ENCODE measurements around the gene VANGL2. TPM values are rescaled to one million over a fixed set of nuclear protein-coding genes. Genes with fewer than 3 reads are reported as not detected.

The VANGL2 gene
- total and polyA plus RNA-seq, 9 donors, result 5.6 to 18.4 (median 9.7) TPM

- 89 to 90% (median 89%) methylated on average over 3 of the region's 3 CpGs for WGBS, 3 donors
- no peaks in the 10 kb centered on the region for H3K9me3 ChIP-seq
- no peaks in the 10 kb centered on the region for H3K4me1 ChIP-seq (ENCODE audit: insufficient read depth)
- intact Hi-C loops (cut with DNase I), result no loop called here
- H3K4me3 ChIP-seq, result no peak overlapping the region
- DNase-seq, result no peak
- no peak overlapping the region for H3K27ac ChIP-seq
- H3K36me3 ChIP-seq, result no peaks in the 10 kb centered on the region
- no peaks in the 10 kb centered on the region for H3K27me3 ChIP-seq
- TF ChIP-seq EP300 (IDR thresholded peaks at IDR 0.05), result no peak
- TF ChIP-seq CTCF (IDR thresholded peaks at IDR 0.05), result no peak
- no peak for TF ChIP-seq POLR2A (IDR thresholded peaks at IDR 0.05)
Measured at GRCh38 chr1:160412028-160412362, 11.6 kb downstream of the VANGL2 start.

GRCh38 chr1:160413716-160414115, 13.4 kb downstream of the VANGL2 start:
- TF ChIP-seq POLR2A (IDR thresholded peaks at IDR 0.05) (no peak), CTCF (IDR thresholded peaks at IDR 0.05) (no peak), EP300 (IDR thresholded peaks at IDR 0.05) (no peak)
- H3K36me3 ChIP-seq, result no peaks in the 10 kb centered on the region
- no peaks in the 10 kb centered on the region for H3K4me1 ChIP-seq (ENCODE audit: insufficient read depth)
- no peak for DNase-seq
- no peak overlapping the region for H3K4me3 ChIP-seq
- intact Hi-C loops (cut with DNase I), result no loop called here
- H3K27me3 ChIP-seq, result no peaks in the 10 kb centered on the region
- 86% methylated on average over 3 of the region's 3 CpGs for WGBS, 3 donors
- H3K27ac ChIP-seq, result no peak overlapping the region
- no peaks in the 10 kb centered on the region for H3K9me3 ChIP-seq

DNA sequence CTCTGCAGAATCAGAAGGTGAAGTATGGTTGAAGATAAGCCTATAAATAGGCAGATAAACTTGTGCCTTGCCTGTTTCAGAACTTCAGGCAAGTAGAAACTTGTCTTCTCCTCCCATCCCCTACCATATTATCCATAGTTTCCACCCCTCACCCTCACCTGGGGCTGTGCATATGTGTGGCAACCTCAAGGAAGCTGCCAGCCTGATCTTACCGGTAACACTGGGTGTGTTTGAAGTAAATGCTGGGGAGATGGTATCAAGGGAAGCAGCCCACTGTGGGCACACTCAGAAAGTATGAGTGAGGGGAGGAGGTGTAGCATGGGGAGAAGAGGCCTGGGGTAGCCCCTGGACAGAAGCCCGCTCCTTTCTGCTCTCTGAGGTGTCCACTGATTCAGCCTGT, 14.5 kb downstream of the VANGL2 start:
- no peaks in the 10 kb centered on the region for H3K27me3 ChIP-seq
- no peak overlapping the region for H3K4me3 ChIP-seq
- no peaks in the 10 kb centered on the region for H3K36me3 ChIP-seq
- H3K27ac ChIP-seq, result no peak overlapping the region
- no peaks in the 10 kb centered on the region for H3K4me1 ChIP-seq (ENCODE audit: insufficient read depth)
- no peaks in the 10 kb centered on the region for H3K9me3 ChIP-seq
- intact Hi-C loops (cut with DNase I), result no loop called here
- DNase-seq, result no peak
- no peak for TF ChIP-seq EP300 (IDR thresholded peaks at IDR 0.05)
- TF ChIP-seq POLR2A (IDR thresholded peaks at IDR 0.05), result no peak
- no peak for TF ChIP-seq CTCF (IDR thresholded peaks at IDR 0.05)
- 78 to 95% (median 94%) methylated on average over 2 of the region's 2 CpGs for WGBS, 3 donors

DNA sequence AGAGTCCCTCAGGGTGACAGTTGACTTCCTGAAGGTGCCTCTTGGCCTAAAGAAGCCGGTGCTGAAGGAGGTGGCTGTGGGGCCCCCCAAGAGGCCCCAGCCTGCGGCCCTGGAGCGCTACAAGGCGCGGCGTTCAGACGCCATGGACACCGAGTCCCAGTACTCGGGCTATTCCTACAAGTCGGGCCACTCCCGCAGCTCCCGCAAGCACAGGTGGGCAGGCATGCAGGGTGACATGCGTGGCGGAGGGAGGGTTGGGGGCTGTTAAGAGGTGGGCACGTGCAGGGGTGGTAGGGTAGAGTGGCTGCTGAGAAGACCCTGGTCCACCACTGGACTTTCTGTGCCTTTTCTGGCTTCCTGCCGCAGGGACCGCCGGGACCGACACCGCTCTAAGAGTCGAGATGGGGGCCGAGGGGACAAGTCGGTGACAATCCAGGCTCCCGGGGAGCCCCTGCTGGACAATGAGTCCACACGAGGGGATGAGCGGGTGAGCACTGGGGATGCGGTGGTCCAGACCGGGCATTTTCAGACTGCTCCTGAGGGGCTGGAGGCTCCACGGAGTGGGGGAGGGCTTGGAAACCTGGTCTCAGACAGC, 15.4 kb downstream of the VANGL2 start:
- no peaks in the 10 kb centered on the region for H3K9me3 ChIP-seq
- H3K27ac ChIP-seq, result no peak overlapping the region
- intact Hi-C loops (cut with DNase I), result no loop called here
- no peaks in the 10 kb centered on the region for H3K27me3 ChIP-seq
- no peaks in the 10 kb centered on the region for H3K4me1 ChIP-seq (ENCODE audit: insufficient read depth)
- TF ChIP-seq POLR2A (IDR thresholded peaks at IDR 0.05) (no peak), EP300 (IDR thresholded peaks at IDR 0.05) (no peak), CTCF (IDR thresholded peaks at IDR 0.05) (no peak)
- no peak overlapping the region for H3K4me3 ChIP-seq
- no peak for DNase-seq
- WGBS, 3 donors, result 94 to 95% (median 95%) methylated on average over 29 of the region's 29 CpGs
- no peaks in the 10 kb centered on the region for H3K36me3 ChIP-seq

All from ovary (tissue), 9 donors.